GM19467 (cell line): ENCODE data around the gene TXNRD2.

Experiments used
- ATAC-seq: cut with Tn5 transposase; IDR thresholded peaks from one replicate; pipeline ENCODE4 v1.9.1; 2021; ENCODE audit warnings: mild to moderate bottlenecking, moderate library complexity; ENCODE audit not compliant: unreplicated experiment

TXNRD2 gene

DNA sequence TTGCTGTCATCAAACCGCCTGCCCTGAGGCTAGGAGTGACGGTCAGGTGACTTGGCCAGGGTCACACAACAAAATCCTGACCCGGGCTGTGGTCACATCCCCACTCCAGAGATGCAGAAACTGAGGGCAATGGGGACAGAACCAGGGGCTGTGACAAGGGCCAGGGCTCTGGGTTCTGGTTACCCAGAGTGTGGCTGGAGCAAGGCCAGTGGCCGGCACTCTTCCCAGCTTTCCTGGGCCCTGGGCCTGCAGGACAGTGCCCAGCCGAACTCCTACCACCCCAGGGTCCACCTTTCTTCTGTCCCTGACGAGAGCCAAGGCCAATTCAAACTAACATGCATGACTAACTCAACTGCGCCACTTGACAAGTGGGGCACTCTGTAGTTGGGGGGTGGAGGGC lies 39.1 kb upstream of the TXNRD2 start:
- ATAC-seq = no peak

DNA sequence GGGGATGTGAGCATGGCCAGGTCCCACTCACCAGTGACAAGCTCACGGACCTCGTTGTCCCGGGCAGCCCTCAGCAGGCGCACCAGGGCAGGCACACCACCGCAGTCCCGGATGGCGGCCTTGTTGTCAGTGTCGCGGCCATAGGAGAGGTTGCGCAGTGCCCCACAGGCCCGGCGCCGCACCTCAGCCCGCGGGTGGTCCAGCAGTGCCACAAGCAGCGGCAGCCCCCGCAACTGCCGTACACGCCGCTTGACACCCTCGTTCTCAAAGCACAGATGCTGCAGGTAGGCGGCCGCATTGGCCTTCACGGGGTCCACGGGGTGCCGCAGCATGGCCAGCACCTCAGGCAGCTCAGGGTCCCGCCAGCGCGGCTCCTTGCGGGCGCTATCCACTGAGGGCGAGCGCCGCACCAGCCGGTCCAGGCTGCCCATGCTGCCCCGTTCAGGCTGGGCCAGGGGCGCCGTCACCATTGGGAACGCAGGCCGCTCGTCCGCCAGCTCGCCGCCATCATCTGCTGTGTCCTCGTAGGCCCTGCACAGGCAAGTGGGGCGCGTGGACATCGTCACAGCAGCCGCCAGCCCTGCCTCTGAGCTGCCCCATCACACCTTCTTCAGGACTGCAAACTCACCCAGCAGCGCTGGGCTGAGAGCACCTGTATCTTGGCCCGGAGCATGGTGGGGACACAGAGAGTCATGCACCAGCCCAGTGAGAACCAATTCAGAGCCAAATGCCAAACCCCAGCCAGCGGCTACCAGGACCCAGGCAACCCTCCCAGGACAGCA lies 38.3 kb upstream of the TXNRD2 start:
- no peak for ATAC-seq

DNA sequence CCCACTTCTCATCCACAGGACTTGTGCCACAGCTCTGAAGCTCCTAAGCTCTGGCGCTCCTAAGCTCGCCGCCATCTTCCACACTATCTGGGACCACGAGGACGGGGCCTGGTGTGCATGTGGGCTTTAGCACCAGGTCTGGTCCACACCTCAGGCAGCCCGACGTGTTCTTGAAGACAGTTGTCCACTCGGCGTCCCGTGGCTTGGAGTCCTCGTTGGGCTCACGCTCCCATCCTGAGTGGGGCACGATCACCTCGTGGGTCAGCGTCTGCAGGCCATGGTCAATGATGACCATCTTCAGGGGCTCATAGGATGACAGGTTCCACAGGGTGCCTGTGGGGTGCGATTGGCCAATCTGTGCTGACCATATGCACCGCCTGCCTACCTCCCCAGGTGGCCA lies 37.1 kb upstream of the TXNRD2 start:
- ATAC-seq = no peak

DNA sequence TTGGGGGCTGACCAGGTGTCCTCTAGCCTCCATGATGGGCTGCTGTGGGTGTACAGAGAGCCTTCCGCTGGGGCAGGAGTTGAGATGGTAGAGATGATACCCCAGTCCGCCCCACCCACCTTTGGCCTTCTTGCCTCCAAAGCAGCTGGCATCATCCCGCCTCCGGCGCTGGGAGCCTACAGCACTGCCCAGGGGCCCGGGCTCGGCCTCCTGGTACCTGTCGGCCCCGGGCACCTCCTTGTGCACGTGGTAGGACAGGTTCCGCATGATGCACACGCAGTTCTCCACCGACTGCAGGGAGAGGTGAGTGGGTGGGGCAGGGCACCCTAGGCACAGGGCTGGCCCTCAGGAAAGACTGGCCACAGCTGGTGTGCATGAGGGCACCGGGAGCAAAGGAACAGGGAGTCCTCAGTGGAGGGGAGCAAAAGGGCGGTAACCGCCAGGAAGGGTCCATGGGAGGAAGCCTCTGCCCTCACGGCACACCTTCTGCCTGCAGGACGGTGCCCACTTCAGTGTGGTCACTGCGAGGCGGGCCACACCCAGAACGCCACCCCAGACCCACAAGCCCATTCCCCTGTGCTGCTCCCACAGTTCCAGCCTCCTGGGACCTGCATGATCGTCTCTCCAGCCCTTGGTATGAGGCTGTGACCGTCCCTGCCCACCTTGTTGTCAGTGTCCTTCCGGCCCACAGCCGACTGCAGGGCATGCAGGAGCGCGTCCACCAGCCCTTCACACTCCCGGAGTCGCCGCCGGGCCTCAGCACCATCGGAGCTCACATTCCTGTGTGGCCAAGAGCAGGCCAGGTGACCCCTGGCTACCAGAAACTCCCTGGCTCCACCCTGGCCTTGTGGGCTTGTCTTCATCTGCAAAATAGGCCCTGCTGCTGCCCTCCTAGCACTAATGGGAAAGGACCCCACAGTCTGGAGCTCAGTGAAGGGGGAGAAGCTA lies 36.0 kb upstream of the TXNRD2 start:
- no peak for ATAC-seq

- ATAC-seq = no peak
Measured at GRCh38 chr22:19976671-19977070, 35.1 kb upstream of the TXNRD2 start.

DNA sequence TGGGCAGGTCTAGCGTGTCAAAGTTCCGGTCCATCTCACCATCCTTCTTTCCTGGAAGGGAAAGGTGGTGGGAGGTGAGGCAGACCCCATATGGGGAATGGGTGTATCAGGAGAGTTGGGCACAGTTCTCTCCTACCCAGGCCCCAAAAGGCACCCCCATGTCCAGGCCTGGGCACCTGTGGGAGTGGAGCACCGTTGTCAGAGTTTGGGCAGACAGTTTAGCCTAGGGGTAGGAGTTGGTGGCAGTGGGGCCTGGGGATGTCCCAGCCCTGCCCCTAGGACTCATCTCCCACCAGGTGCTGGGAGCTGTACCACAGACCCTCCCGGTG lies 34.1 kb upstream of the TXNRD2 start:
- no peak for ATAC-seq

- ATAC-seq = no peak
Measured at GRCh38 chr22:19974935-19975706, 33.5 kb upstream of the TXNRD2 start.

DNA sequence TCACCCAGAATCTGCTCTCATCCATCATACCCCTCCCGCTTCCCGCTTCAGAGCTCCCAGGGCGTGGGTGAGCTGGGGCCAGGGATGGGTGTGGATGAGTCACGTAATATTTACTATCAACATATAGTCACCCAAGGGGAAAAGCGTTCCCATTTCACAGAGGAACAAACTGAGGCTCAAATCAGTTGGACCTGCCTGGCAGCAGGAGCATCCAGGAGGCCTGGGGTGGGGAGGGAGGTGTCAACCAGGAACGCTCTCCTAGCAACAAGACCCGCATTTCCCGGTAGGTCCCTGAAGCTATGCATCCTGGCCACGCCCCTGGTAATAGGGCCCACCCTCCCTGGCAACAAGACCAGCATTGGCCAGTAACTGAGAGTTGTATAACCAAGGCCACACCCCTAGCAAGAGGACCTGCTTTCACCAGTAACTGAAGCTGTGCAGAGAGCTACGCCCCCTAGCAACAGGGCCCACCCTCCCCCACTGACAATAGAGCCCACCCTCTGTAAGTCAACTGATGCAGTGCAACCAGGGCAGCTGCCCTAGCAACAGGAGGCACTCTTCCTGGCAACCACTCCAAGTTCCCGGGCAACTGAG lies 32.7 kb upstream of the TXNRD2 start:
- ATAC-seq = no peak

- no peak for ATAC-seq
Measured at GRCh38 chr22:19973551-19974267, 32.1 kb upstream of the TXNRD2 start.

GRCh38 chr22:19972652-19973550 lies 31.3 kb upstream of the TXNRD2 start:
- no peak for ATAC-seq

DNA sequence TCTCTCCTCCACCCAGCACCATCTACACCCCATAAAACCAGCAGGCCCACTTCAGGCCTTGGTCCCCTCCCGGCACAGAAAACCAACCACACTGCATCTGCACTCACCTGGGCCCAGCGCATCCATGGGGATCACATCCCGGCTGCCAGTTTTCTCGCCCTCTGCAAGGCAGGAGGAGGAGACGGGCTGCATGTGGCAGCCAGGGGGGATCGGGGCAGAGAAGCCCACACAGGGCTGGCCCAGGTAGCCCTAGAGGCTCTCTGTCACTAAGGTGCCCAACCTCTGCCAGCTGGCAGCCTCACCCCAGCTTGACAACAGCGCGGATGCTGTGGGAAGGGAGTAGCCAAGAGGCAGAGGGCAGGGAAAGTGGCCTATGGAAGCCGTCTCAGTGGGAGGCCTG lies 30.6 kb upstream of the TXNRD2 start:
- ATAC-seq = no peak

GRCh38 chr22:19971276-19972124 lies 29.9 kb upstream of the TXNRD2 start:
- no peak for ATAC-seq

GRCh38 chr22:19970479-19971275 lies 29.1 kb upstream of the TXNRD2 start:
- no peak for ATAC-seq

DNA sequence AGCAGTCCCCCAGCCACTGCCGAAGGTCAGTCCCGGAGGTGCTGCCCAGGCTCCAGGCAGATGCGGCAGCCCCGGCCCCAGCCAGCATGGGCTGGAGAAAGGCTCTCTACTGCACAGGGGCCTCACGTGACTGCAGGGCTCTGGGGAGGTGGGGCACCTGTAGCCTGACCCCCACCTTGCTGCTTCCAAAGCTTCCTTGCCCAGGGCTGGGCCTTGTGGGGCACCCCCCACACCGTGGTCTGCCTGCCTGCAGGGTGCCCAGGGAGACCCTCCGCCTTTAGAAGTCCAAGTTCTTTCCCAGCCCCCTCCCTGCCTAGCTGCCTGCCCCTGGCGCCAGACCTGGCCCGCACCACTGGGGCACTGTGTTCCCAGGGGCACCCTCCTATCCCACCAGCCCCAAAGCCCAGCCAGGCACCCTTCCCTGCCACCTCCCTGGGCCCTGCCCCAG lies 28.4 kb upstream of the TXNRD2 start:
- no peak for ATAC-seq

DNA sequence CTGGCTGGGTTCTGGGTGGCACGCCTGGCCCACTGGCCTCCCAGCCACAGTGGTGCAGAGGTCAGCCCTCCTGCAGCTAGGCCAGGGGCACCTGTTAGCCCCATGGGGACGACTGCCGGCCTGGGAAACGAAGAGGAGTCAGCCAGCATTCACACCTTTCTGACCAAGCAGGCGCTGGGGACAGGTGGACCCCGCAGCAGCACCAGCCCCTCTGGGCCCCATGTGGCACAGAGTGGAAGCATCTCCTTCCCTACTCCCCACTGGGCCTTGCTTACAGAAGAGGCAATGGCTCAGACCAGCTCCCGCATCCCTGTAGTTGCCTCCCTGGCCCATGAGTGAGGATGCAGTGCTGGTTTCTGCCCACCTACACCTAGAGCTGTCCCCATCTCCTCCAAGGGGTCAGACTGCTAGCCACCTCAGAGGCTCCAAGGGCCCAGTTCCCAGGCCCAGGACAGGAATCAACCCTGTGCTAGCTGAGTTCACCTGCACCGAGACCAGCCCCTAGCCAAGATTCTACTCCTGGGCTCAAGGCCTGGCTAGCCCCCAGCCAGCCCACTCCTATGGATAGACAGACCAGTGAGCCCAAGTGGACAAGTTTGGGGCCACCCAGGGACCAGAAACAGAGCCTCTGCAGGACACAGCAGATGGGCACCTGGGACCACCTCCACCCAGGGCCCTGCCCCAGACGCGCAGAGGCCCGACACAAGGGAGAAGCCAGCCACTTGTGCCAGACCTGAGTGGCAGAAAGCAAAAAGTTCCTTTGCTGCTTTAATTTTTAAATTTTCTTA lies 27.7 kb upstream of the TXNRD2 start:
- ATAC-seq = no peak

GRCh38 chr22:19968450-19968891 lies 26.9 kb upstream of the TXNRD2 start:
- no peak for ATAC-seq
